Ishikawa (cell line): Measurements from ENCODE around the gene IGFL2.

Experiments
- CEBPB ChIP-seq: IDR thresholded peaks from 2 replicates; pipeline ENCODE4 v1.6.1; 2012
- CREB1 ChIP-seq: IDR thresholded peaks from 2 replicates; pipeline ENCODE4 v1.6.1; 2012; ENCODE audit warnings: low read depth
- EGR1 ChIP-seq: IDR thresholded peaks from 2 replicates; pipeline ENCODE4 v1.6.1; 2012
- EP300 ChIP-seq: IDR thresholded peaks from 2 replicates; pipeline ENCODE4 v1.6.1; 2012; ENCODE audit warnings: borderline replicate concordance
- FOXM1 ChIP-seq: IDR thresholded peaks from 2 replicates; pipeline ENCODE4 v1.6.1; 2012; ENCODE audit warnings: low read depth, borderline replicate concordance
- MAX ChIP-seq: IDR thresholded peaks from 2 replicates; pipeline ENCODE4 v1.6.1; 2012
- NFIC ChIP-seq: IDR thresholded peaks from 2 replicates; pipeline ENCODE4 v1.6.1; 2012
- REST ChIP-seq: IDR thresholded peaks from 2 replicates; pipeline ENCODE4 v1.6.1; 2012; ENCODE audit warnings: low read depth, mild to moderate bottlenecking
- TAF1 ChIP-seq: IDR thresholded peaks from 2 replicates; pipeline ENCODE4 v1.6.1; 2012; ENCODE audit warnings: low read depth, mild to moderate bottlenecking
- TCF12 ChIP-seq: IDR thresholded peaks from 2 replicates; pipeline ENCODE4 v1.6.1; 2012; ENCODE audit warnings: low read depth
- TEAD4 ChIP-seq: IDR thresholded peaks from 2 replicates; pipeline ENCODE4 v1.6.1; 2012
- USF1 ChIP-seq: IDR thresholded peaks from 2 replicates; pipeline ENCODE4 v1.6.1; 2012

- TF ChIP-seq TCF12: no peak
- TF ChIP-seq TAF1: no peak
- no peak for TF ChIP-seq USF1
- TF ChIP-seq EP300: no peak
- no peak for TF ChIP-seq CEBPB
- TF ChIP-seq FOXM1: no peak
- TF ChIP-seq NFIC: no peak
- TF ChIP-seq MAX: no peak
- no peak for TF ChIP-seq CREB1
- no peak for TF ChIP-seq TEAD4
- TF ChIP-seq REST: no peak
- no peak for TF ChIP-seq EGR1
Observed at GRCh38 chr19:46206682-46207081, 58.6 kb downstream of the IGFL2 start.
